ENCODE results near the gene ZNF814.

Gene ZNF814

GRCh38 chr19:57888560-57889231 lies at the start of gene ZNF814:
ZNF814 (minus strand) TSS chr19:57889037; CDS start chr19:57888802, 235 bp downstream.
- Histone ChIP-seq H3K4me1 (ENCODE audit: insufficient read depth, poor library complexity, severe bottlenecking) (peaks cover 7% of the 10 kb centered on the region), H3K27ac (ENCODE audit: poor library complexity, severe bottlenecking) (peak within 1 kb of the TSS; percentile 10), H3K9me3 (ENCODE audit: severe bottlenecking) (peaks cover 3% of the 10 kb centered on the region), H3K4me3 (ENCODE audit: severe bottlenecking) (peak within 1 kb of the TSS; percentile 48), H3K27me3 (ENCODE audit: insufficient read depth, poor library complexity, severe bottlenecking) (no peaks in the 10 kb centered on the region), H3K36me3 (ENCODE audit: low read depth) (peaks cover 23% of the 10 kb centered on the region; the same call in 1 of the 2 replicates)
- TF ChIP-seq, protein P1, sequence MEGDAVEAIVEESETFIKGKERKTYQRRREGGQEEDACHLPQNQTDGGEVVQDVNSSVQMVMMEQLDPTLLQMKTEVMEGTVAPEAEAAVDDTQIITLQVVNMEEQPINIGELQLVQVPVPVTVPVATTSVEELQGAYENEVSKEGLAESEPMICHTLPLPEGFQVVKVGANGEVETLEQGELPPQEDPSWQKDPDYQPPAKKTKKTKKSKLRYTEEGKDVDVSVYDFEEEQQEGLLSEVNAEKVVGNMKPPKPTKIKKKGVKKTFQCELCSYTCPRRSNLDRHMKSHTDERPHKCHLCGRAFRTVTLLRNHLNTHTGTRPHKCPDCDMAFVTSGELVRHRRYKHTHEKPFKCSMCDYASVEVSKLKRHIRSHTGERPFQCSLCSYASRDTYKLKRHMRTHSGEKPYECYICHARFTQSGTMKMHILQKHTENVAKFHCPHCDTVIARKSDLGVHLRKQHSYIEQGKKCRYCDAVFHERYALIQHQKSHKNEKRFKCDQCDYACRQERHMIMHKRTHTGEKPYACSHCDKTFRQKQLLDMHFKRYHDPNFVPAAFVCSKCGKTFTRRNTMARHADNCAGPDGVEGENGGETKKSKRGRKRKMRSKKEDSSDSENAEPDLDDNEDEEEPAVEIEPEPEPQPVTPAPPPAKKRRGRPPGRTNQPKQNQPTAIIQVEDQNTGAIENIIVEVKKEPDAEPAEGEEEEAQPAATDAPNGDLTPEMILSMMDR (IDR thresholded peaks at IDR 0.05; ENCODE audit: poor library complexity, severe bottlenecking): peak; percentile 29
- ATAC-seq (ENCODE audit: low read depth): peak; percentile 91
- peak; percentile 66 for DNase-seq (ENCODE audit: low spot score)

- Histone ChIP-seq H3K27me3 (ENCODE audit: insufficient read depth, poor library complexity, severe bottlenecking) (no peaks in the 10 kb centered on the region), H3K4me3 (ENCODE audit: severe bottlenecking) (peak overlapping the region; percentile 56), H3K27ac (ENCODE audit: poor library complexity, severe bottlenecking) (no peak overlapping the region), H3K4me1 (ENCODE audit: insufficient read depth, poor library complexity, severe bottlenecking) (no peaks in the 10 kb centered on the region), H3K9me3 (ENCODE audit: severe bottlenecking) (peaks cover 21% of the 10 kb centered on the region), H3K36me3 (ENCODE audit: low read depth) (peaks cover 19% of the 10 kb centered on the region)
- TF ChIP-seq, protein P1 (IDR thresholded peaks at IDR 0.05; ENCODE audit: poor library complexity, severe bottlenecking): no peak
- ATAC-seq (ENCODE audit: low read depth): no peak
- no peak for DNase-seq (ENCODE audit: low spot score)
Observed at GRCh38 chr19:57935731-57936130, 46.9 kb upstream of the ZNF814 start.

GRCh38 chr19:57934820-57935665 lies 46.2 kb upstream of the ZNF814 start, which contains the start of gene ZNF418:
ZNF418 (minus strand) TSS chr19:57935402; CDS start chr19:57933822, 1,580 bp downstream.
- DNase-seq (ENCODE audit: low spot score): no peak
- peak; percentile 99 for ATAC-seq (ENCODE audit: low read depth)
- Histone ChIP-seq H3K27ac (ENCODE audit: poor library complexity, severe bottlenecking) (peak within 1 kb of the TSS; percentile 18), H3K9me3 (ENCODE audit: severe bottlenecking) (peaks cover 21% of the 10 kb centered on the region), H3K4me3 (ENCODE audit: severe bottlenecking) (peak within 1 kb of the TSS; percentile 56), H3K36me3 (ENCODE audit: low read depth) (peaks cover 18% of the 10 kb centered on the region), H3K4me1 (ENCODE audit: insufficient read depth, poor library complexity, severe bottlenecking) (no peaks in the 10 kb centered on the region), H3K27me3 (ENCODE audit: insufficient read depth, poor library complexity, severe bottlenecking) (no peaks in the 10 kb centered on the region)
- TF ChIP-seq, protein P1 (IDR thresholded peaks at IDR 0.05; ENCODE audit: poor library complexity, severe bottlenecking): no peak

GRCh38 chr19:57927587-57927986 lies 38.8 kb upstream of the ZNF814 start:
- DNase-seq (ENCODE audit: low spot score): no peak
- TF ChIP-seq, protein P1 (IDR thresholded peaks at IDR 0.05; ENCODE audit: poor library complexity, severe bottlenecking): no peak
- no peak overlapping the region for H3K27ac ChIP-seq (ENCODE audit: poor library complexity, severe bottlenecking)
- ATAC-seq (ENCODE audit: low read depth): no peak
- no peaks in the 10 kb centered on the region for H3K4me1 ChIP-seq (ENCODE audit: insufficient read depth, poor library complexity, severe bottlenecking)
- H3K36me3 ChIP-seq (ENCODE audit: low read depth): peaks cover 42% of the 10 kb centered on the region
- no peak overlapping the region for H3K4me3 ChIP-seq (ENCODE audit: severe bottlenecking)
- no peaks in the 10 kb centered on the region for H3K27me3 ChIP-seq (ENCODE audit: insufficient read depth, poor library complexity, severe bottlenecking)
- H3K9me3 ChIP-seq (ENCODE audit: severe bottlenecking): peaks cover 34% of the 10 kb centered on the region

Data from RWPE2 (cell line).